GM23338 (cell line): ENCODE results near the gene ZBP1. TPM values are rescaled to one million over a fixed set of nuclear protein-coding genes. Genes with fewer than 3 reads are reported as not detected.

Source experiments
- ATAC-seq: fragments of 200-7000 bp; cut with Tn5 transposase; 3 replicates; pipeline ENCODE4 v1.9.1; 2020
- DNase-seq: peaks from one replicate; pipeline ENCODE4 v3.0.0-alpha.2; 2015; ENCODE audit warnings: low spot score
- H2AFZ ChIP-seq: fragments of 200-600 bp; sonication (generic); 2 replicates; pipeline ENCODE4 v1.8.0; 2016; ENCODE audit warnings: antibody characterized with exemption, mild to moderate bottlenecking, moderate library complexity
- H3F3A ChIP-seq: fragments of 200-600 bp; sonication (generic); replicated peaks from 2 replicates; pipeline ENCODE4 v1.8.0; 2017; ENCODE audit warnings: antibody characterized with exemption, mixed run types, low read depth
- H3K27ac ChIP-seq: fragments of 200-600 bp; sonication (generic); 2 replicates; pipeline ENCODE4 v1.6.1; 2016; ENCODE audit warnings: low read depth
- H3K27me3 ChIP-seq: fragments of 200-600 bp; sonication (generic); 2 replicates; pipeline ENCODE4 v1.8.0; 2016; ENCODE audit warnings: mild to moderate bottlenecking, mixed run types, moderate library complexity; ENCODE audit not compliant: insufficient read depth
- H3K36me3 ChIP-seq: fragments of 200-600 bp; sonication (generic); 2 replicates; pipeline ENCODE4 v1.8.0; 2016; ENCODE audit warnings: mild to moderate bottlenecking; ENCODE audit not compliant: insufficient read depth
- H3K4me1 ChIP-seq: fragments of 200-600 bp; sonication (generic); 2 replicates; pipeline ENCODE4 v1.8.0; 2016; ENCODE audit warnings: mild to moderate bottlenecking, moderate library complexity; ENCODE audit not compliant: insufficient read depth
- H3K4me2 ChIP-seq: fragments of 200-600 bp; sonication (generic); 2 replicates; pipeline ENCODE4 v1.7.1; 2017; ENCODE audit warnings: mixed run types
- H3K4me3 ChIP-seq: fragments of 200-600 bp; sonication (generic); 2 replicates; pipeline ENCODE4 v1.6.1; 2016; ENCODE audit warnings: mixed run types
- H3K79me2 ChIP-seq: fragments of 200-600 bp; sonication (generic); replicated peaks from 2 replicates; pipeline ENCODE4 v1.8.0; 2017; ENCODE audit warnings: mild to moderate bottlenecking; ENCODE audit not compliant: insufficient read depth
- H3K9me2 ChIP-seq: fragments of 200-600 bp; sonication (generic); 2 replicates; pipeline ENCODE4 v1.8.0; 2017; ENCODE audit not compliant: insufficient read depth
- H4K20me1 ChIP-seq: fragments of 200-600 bp; sonication (generic); replicated peaks from 2 replicates; pipeline ENCODE4 v1.8.0; 2017; ENCODE audit warnings: mild to moderate bottlenecking; ENCODE audit not compliant: insufficient read depth
- H3K27ac Mint-ChIP-seq: 2 replicates; pipeline ENCODE4 v1.8.0; 2020; ENCODE audit warnings: inconsistent platforms, mild to moderate bottlenecking, moderate library complexity, mixed read lengths
- H3K27me3 Mint-ChIP-seq: 3 replicates; pipeline ENCODE4 v1.8.0; 2022; ENCODE audit warnings: low read depth, mild to moderate bottlenecking, moderate library complexity, mixed read lengths, inconsistent platforms; ENCODE audit not compliant: insufficient read depth, poor library complexity
- H3K36me3 Mint-ChIP-seq: 3 replicates; pipeline ENCODE4 v1.8.0; 2021; ENCODE audit warnings: low read depth, mild to moderate bottlenecking, inconsistent platforms, moderate library complexity, mixed read lengths
- H3K4me1 Mint-ChIP-seq: 3 replicates; pipeline ENCODE4 v1.8.0; 2020; ENCODE audit warnings: mild to moderate bottlenecking, inconsistent platforms, mixed read lengths
- H3K4me3 Mint-ChIP-seq: 3 replicates; pipeline ENCODE4 v1.8.0; 2021; ENCODE audit warnings: moderate library complexity, mild to moderate bottlenecking, inconsistent platforms, mixed read lengths
- H3K9me3 Mint-ChIP-seq: 3 replicates; pipeline ENCODE4 v1.8.0; 2020; ENCODE audit warnings: moderate library complexity, mild to moderate bottlenecking, inconsistent platforms, mixed read lengths
- EZH2phosphoT487 ChIP-seq: fragments of 200-600 bp; sonication (generic); IDR thresholded peaks from one replicate; pipeline ENCODE4 v1.8.1; 2018; ENCODE audit warnings: antibody characterized with exemption; ENCODE audit not compliant: unreplicated experiment
- JUNB ChIP-seq: IDR thresholded peaks from one replicate; pipeline ENCODE4 v1.6.1; 2016; ENCODE audit warnings: antibody characterized with exemption; ENCODE audit not compliant: unreplicated experiment
- polyA plus RNA-seq: library from polyadenylated mRNA; unstranded; fragments of >200 nt; fragmentation: Nextera tagmentation; extraction: Ambion mirVana; gene quantifications from 2 replicates; pipeline ENCODE4 v1.2.1, GENCODE V29; 2016
- total RNA-seq: library from RNA; depleted of rRNA; stranded (reverse); fragments of >200 nt; shearing (Covaris generic); gene quantifications from 2 replicates; pipeline ENCODE4 v1.2.3, GENCODE V29; 2014
- TF ChIP-seq, protein P1 (sequence below), 2 experiments: fragments of 200-600 bp in 1 of 2; sonication (generic) in 1 of 2; conservative IDR thresholded peaks; 2 replicates each; pipeline versions ENCODE4 v1.5.1 to v1.6.1; 2016 to 2017; ENCODE audit warnings: antibody characterized with exemption in 2 of 2, low read depth in 2 of 2, mild to moderate bottlenecking in 2 of 2, moderate library complexity in 1 of 2
- TF ChIP-seq, protein P2 (sequence below): fragments of 250-450 bp; sonication (Bioruptor Pico); IDR thresholded peaks from 2 replicates; pipeline ENCODE4 v1.5.0; 2020; ENCODE audit warnings: mild to moderate bottlenecking, moderate library complexity

Gene ZBP1
- total and polyA plus RNA-seq, 2 experiments from 2014 or later = not detected

DNA sequence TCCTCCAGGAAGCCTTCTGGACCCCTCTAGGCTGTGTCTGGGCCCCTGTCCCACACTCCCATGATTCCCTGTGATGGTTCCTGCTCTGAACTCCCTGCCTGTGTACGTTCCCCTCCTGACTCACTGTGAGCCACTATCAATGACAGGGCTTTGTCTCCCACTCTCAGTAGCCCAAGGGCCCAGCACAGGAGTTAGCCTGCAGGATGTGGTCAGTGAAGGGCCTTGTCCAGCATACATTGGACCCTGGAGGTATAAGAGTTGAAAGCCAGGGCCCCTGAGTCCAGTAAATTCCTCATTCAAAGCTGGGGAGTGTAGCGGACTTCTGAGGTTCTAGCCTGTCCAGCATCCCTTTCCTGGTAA is 19.0 kb downstream of the ZBP1 start:
- H2AFZ ChIP-seq = no peak overlapping the region
- H3K4me1 ChIP-seq = no peaks in the 10 kb centered on the region; the same call in 1 of the 2 replicates
- Mint-ChIP-seq H3K4me3 (no peak overlapping the region), H3K9me3 (peaks cover 3% of the 10 kb centered on the region; the same call in 1 of the 3 replicates), H3K36me3 (no peaks in the 10 kb centered on the region), H3K4me1 (peaks cover 6% of the 10 kb centered on the region), H3K27ac (no peak overlapping the region), H3K27me3 (peaks cover 13% of the 10 kb centered on the region)
- H4K20me1 ChIP-seq = no peaks in the 10 kb centered on the region
- no peaks in the 10 kb centered on the region for H3K79me2 ChIP-seq
- H3K27me3 ChIP-seq = no peaks in the 10 kb centered on the region
- TF ChIP-seq EZH2phosphoT487 = no peak
- H3F3A ChIP-seq = no peaks in the 10 kb centered on the region
- H3K27ac ChIP-seq = no peak overlapping the region
- H3K9me2 ChIP-seq = no peaks in the 10 kb centered on the region
- H3K4me3 ChIP-seq = no peak overlapping the region
- ATAC-seq (no peak), DNase-seq (no peak)
- no peak overlapping the region for H3K4me2 ChIP-seq
- no peaks in the 10 kb centered on the region for H3K36me3 ChIP-seq

DNA sequence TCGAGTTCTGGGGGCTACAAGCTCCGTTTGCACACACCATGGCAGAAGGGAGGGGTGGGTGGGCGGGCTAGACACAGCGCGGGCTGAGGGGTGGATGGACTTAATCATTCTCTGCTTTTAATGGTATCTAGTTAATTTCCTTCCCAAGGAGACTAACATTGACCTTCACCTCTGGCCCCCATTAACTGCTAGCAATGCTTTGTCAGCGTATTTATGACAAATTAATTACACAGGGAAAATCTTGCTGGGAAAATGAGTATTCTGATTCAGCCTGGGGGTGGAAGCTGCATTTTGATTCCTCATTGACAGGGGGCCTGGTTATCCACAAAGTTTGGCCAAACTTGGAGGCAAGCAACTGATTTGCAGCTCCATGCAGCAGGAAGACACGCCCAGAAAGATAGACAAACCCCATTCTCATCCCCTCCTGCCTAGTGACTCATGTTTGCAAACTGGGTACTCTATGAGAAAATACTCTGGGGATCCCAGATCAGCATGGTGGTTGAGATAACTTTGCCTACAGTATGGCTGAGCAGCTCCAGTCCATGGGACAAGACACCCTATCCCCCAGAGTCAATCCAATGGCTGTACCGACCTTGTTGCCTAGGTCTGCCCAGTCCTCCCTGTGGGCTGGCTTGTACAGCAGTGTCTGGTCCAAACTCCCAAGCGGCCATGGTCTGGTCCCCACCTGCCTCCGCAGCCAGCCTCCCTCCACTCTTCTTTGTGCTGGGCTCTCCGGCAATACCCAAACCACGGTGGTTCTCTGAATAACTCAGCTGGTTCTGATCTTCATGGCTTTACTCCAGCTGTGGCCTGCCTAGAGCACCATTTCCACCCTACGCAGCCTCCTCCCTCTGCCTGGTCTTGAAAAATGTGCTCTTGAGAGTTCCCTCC is 19.7 kb downstream of the ZBP1 start:
- H3K4me3 Mint-ChIP-seq = no peak overlapping the region
- Histone ChIP-seq H3K4me1 (no peaks in the 10 kb centered on the region; the same call in 1 of the 2 replicates), H3K9me2 (no peaks in the 10 kb centered on the region), H3K27me3 (no peaks in the 10 kb centered on the region), H3K4me3 (no peak overlapping the region), H3K27ac (no peak overlapping the region), H3F3A (no peaks in the 10 kb centered on the region), H2AFZ (no peak overlapping the region), H3K4me2 (no peak overlapping the region), H4K20me1 (no peaks in the 10 kb centered on the region), H3K36me3 (no peaks in the 10 kb centered on the region), H3K79me2 (no peaks in the 10 kb centered on the region)
- ATAC-seq (no peak), DNase-seq (no peak)
- peaks cover 13% of the 10 kb centered on the region for H3K27me3 Mint-ChIP-seq
- no peaks in the 10 kb centered on the region for H3K36me3 Mint-ChIP-seq
- TF ChIP-seq, protein P1, sequence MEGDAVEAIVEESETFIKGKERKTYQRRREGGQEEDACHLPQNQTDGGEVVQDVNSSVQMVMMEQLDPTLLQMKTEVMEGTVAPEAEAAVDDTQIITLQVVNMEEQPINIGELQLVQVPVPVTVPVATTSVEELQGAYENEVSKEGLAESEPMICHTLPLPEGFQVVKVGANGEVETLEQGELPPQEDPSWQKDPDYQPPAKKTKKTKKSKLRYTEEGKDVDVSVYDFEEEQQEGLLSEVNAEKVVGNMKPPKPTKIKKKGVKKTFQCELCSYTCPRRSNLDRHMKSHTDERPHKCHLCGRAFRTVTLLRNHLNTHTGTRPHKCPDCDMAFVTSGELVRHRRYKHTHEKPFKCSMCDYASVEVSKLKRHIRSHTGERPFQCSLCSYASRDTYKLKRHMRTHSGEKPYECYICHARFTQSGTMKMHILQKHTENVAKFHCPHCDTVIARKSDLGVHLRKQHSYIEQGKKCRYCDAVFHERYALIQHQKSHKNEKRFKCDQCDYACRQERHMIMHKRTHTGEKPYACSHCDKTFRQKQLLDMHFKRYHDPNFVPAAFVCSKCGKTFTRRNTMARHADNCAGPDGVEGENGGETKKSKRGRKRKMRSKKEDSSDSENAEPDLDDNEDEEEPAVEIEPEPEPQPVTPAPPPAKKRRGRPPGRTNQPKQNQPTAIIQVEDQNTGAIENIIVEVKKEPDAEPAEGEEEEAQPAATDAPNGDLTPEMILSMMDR (conservative IDR thresholded peaks at IDR 0.05; ENCODE audit: low read depth in 2 of 2) = no peak
- TF ChIP-seq, protein P2, sequence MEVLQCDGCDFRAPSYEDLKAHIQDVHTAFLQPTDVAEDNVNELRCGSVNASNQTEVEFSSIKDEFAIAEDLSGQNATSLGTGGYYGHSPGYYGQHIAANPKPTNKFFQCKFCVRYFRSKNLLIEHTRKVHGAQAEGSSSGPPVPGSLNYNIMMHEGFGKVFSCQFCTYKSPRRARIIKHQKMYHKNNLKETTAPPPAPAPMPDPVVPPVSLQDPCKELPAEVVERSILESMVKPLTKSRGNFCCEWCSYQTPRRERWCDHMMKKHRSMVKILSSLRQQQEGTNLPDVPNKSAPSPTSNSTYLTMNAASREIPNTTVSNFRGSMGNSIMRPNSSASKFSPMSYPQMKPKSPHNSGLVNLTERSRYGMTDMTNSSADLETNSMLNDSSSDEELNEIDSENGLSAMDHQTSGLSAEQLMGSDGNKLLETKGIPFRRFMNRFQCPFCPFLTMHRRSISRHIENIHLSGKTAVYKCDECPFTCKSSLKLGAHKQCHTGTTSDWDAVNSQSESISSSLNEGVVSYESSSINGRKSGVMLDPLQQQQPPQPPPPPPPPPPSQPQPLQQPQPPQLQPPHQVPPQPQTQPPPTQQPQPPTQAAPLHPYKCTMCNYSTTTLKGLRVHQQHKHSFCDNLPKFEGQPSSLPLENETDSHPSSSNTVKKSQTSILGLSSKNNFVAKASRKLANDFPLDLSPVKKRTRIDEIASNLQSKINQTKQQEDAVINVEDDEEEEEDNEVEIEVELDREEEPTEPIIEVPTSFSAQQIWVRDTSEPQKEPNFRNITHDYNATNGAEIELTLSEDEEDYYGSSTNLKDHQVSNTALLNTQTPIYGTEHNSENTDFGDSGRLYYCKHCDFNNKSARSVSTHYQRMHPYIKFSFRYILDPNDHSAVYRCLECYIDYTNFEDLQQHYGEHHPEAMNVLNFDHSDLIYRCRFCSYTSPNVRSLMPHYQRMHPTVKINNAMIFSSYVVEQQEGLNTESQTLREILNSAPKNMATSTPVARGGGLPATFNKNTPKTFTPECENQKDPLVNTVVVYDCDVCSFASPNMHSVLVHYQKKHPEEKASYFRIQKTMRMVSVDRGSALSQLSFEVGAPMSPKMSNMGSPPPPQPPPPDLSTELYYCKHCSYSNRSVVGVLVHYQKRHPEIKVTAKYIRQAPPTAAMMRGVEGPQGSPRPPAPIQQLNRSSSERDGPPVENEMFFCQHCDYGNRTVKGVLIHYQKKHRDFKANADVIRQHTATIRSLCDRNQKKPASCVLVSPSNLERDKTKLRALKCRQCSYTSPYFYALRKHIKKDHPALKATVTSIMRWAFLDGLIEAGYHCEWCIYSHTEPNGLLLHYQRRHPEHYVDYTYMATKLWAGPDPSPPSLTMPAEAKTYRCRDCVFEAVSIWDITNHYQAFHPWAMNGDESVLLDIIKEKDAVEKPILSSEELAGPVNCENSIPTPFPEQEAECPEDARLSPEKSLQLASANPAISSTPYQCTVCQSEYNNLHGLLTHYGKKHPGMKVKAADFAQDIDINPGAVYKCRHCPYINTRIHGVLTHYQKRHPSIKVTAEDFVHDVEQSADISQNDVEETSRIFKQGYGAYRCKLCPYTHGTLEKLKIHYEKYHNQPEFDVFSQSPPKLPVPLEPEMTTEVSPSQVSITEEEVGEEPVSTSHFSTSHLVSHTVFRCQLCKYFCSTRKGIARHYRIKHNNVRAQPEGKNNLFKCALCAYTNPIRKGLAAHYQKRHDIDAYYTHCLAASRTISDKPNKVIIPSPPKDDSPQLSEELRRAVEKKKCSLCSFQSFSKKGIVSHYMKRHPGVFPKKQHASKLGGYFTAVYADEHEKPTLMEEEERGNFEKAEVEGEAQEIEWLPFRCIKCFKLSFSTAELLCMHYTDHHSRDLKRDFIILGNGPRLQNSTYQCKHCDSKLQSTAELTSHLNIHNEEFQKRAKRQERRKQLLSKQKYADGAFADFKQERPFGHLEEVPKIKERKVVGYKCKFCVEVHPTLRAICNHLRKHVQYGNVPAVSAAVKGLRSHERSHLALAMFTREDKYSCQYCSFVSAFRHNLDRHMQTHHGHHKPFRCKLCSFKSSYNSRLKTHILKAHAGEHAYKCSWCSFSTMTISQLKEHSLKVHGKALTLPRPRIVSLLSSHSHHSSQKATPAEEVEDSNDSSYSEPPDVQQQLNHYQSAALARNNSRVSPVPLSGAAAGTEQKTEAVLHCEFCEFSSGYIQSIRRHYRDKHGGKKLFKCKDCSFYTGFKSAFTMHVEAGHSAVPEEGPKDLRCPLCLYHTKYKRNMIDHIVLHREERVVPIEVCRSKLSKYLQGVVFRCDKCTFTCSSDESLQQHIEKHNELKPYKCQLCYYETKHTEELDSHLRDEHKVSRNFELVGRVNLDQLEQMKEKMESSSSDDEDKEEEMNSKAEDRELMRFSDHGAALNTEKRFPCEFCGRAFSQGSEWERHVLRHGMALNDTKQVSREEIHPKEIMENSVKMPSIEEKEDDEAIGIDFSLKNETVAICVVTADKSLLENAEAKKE = no peak
- TF ChIP-seq JUNB = no peak
- H3K27ac Mint-ChIP-seq = no peak overlapping the region
- H3K4me1 Mint-ChIP-seq = peaks cover 6% of the 10 kb centered on the region
- peaks cover 3% of the 10 kb centered on the region; the same call in 1 of the 3 replicates for H3K9me3 Mint-ChIP-seq
